H1 (cell line): ENCODE results near the gene RBBP8. TPM values are rescaled to one million over a fixed set of nuclear protein-coding genes. Genes with fewer than 3 reads are reported as not detected.

Experiments
- polyA plus RNA-seq, 7 experiments: library from polyadenylated mRNA; depleted of rRNA in 3 of 7; stranded (reverse) in 5 of 7; unstranded in 2 of 7; fragments of >200 nt in 5 of 7; fragments of 200-250 nt in 2 of 7; gene quantifications; 1 replicate in 5 of 7; 2 replicates in 1 of 7; 4 replicates in 1 of 7; pipeline versions ENCODE4 v1.2.1 to v1.2.3, GENCODE V29; 2011 to 2013; ENCODE audit warnings: missing spikeins in 2 of 7, mixed read lengths in 2 of 7
- total RNA-seq: library from RNA; stranded (reverse); fragmentation: NEBNext Ultra II Directional; extraction: Animal tissue kit (Norgen Biotek cat#: 25700); gene quantifications from 2 replicates; pipeline ENCODE4 v1.2.1, GENCODE V29; 2021
- TF ChIP-seq, protein P1 (sequence below): fragments of 300-600 bp; sonication (generic); IDR thresholded peaks from 2 replicates; pipeline ENCODE4 v1.7.1; 2012; ENCODE audit warnings: low read length, moderate library complexity, mild to moderate bottlenecking, inconsistent platforms; ENCODE audit not compliant: insufficient replicate concordance

RBBP8 gene
- total and polyA plus RNA-seq, 2 of the 8 experiments (the other 6 are each of a cell fraction or from before 2014, with no cell fraction given), result 16.1 to 65.8 TPM

DNA sequence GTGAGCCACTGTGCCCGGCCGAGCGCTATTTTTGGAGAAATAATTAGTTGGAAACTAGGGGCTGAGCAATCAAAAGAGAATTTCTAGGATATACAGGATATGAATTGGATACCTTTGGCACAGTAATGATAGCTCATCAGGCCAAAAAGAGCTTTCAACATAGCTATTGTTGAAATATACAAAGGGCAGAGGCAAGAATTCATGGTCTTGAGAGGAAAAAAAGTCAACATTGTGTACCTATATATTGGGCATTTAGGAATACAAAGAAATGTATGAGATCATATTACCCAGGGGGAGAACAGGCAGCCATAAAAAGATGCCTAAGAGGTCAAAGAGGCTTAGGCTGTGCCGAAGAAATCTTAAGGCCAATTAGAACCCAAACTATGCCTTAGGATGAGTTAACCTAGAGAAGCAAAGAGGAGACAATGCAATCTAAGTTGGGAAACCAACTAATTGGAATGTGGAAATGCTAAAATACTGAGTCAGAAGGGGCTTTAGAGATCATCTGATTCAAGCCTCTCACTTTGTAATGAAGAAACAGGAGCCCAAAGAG, 99.0 kb downstream of the RBBP8 start (continued):
- TF ChIP-seq, protein P1, sequence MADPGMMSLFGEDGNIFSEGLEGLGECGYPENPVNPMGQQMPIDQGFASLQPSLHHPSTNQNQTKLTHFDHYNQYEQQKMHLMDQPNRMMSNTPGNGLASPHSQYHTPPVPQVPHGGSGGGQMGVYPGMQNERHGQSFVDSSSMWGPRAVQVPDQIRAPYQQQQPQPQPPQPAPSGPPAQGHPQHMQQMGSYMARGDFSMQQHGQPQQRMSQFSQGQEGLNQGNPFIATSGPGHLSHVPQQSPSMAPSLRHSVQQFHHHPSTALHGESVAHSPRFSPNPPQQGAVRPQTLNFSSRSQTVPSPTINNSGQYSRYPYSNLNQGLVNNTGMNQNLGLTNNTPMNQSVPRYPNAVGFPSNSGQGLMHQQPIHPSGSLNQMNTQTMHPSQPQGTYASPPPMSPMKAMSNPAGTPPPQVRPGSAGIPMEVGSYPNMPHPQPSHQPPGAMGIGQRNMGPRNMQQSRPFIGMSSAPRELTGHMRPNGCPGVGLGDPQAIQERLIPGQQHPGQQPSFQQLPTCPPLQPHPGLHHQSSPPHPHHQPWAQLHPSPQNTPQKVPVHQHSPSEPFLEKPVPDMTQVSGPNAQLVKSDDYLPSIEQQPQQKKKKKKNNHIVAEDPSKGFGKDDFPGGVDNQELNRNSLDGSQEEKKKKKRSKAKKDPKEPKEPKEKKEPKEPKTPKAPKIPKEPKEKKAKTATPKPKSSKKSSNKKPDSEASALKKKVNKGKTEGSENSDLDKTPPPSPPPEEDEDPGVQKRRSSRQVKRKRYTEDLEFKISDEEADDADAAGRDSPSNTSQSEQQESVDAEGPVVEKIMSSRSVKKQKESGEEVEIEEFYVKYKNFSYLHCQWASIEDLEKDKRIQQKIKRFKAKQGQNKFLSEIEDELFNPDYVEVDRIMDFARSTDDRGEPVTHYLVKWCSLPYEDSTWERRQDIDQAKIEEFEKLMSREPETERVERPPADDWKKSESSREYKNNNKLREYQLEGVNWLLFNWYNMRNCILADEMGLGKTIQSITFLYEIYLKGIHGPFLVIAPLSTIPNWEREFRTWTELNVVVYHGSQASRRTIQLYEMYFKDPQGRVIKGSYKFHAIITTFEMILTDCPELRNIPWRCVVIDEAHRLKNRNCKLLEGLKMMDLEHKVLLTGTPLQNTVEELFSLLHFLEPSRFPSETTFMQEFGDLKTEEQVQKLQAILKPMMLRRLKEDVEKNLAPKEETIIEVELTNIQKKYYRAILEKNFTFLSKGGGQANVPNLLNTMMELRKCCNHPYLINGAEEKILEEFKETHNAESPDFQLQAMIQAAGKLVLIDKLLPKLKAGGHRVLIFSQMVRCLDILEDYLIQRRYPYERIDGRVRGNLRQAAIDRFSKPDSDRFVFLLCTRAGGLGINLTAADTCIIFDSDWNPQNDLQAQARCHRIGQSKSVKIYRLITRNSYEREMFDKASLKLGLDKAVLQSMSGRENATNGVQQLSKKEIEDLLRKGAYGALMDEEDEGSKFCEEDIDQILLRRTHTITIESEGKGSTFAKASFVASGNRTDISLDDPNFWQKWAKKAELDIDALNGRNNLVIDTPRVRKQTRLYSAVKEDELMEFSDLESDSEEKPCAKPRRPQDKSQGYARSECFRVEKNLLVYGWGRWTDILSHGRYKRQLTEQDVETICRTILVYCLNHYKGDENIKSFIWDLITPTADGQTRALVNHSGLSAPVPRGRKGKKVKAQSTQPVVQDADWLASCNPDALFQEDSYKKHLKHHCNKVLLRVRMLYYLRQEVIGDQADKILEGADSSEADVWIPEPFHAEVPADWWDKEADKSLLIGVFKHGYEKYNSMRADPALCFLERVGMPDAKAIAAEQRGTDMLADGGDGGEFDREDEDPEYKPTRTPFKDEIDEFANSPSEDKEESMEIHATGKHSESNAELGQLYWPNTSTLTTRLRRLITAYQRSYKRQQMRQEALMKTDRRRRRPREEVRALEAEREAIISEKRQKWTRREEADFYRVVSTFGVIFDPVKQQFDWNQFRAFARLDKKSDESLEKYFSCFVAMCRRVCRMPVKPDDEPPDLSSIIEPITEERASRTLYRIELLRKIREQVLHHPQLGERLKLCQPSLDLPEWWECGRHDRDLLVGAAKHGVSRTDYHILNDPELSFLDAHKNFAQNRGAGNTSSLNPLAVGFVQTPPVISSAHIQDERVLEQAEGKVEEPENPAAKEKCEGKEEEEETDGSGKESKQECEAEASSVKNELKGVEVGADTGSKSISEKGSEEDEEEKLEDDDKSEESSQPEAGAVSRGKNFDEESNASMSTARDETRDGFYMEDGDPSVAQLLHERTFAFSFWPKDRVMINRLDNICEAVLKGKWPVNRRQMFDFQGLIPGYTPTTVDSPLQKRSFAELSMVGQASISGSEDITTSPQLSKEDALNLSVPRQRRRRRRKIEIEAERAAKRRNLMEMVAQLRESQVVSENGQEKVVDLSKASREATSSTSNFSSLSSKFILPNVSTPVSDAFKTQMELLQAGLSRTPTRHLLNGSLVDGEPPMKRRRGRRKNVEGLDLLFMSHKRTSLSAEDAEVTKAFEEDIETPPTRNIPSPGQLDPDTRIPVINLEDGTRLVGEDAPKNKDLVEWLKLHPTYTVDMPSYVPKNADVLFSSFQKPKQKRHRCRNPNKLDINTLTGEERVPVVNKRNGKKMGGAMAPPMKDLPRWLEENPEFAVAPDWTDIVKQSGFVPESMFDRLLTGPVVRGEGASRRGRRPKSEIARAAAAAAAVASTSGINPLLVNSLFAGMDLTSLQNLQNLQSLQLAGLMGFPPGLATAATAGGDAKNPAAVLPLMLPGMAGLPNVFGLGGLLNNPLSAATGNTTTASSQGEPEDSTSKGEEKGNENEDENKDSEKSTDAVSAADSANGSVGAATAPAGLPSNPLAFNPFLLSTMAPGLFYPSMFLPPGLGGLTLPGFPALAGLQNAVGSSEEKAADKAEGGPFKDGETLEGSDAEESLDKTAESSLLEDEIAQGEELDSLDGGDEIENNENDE, result no peak
